A673 (cell line): ENCODE measurements around the gene SEMA6B. TPM values are rescaled to one million over a fixed set of nuclear protein-coding genes. Genes with fewer than 3 reads are reported as not detected.
"Not testable (repeated sequence)": the region's sequence is repeated elsewhere in the genome, so short reads cannot be mapped to it uniquely, and the experiment has no call there.

Experiments
- BruUV-seq: library from RNA; stranded (reverse); fragments of 400-500 nt; replicated peaks from 2 replicates; lab custom pipeline; 2021; lab: Mats Ljungman, UMichigan
- CTCF ChIA-PET: fragments of 300-600 bp; sonication (Branson Sonifier 250); formaldehyde crosslinking; loops from one replicate; lab custom pipeline; 2022; ENCODE audit warnings: antibody characterized with exemption; lab: Charles Lee
- POLR2A ChIA-PET: fragments of 300-600 bp; sonication (Branson Sonifier 250); formaldehyde crosslinking; loops from one replicate; lab custom pipeline; 2022; ENCODE audit warnings: antibody characterized with exemption; ENCODE audit not compliant: low non-redundant PET; lab: Charles Lee
- DNase-seq: peaks from one replicate; pipeline ENCODE4 v3.0.0-alpha.2; 2015; ENCODE audit warnings: low spot score
- H3K27ac ChIP-seq: fragments of 200-600 bp; sonication (generic); 2 replicates; pipeline ENCODE4 v1.5.1; 2016; ENCODE audit warnings: mixed run types, low read depth, mild to moderate bottlenecking, mixed read lengths, antibody characterized with exemption, low read length; ENCODE audit not compliant: poor library complexity, severe bottlenecking
- H3K27me3 ChIP-seq: fragments of 200-600 bp; sonication (generic); replicated peaks from 2 replicates; pipeline ENCODE4 v1.6.1; 2017; ENCODE audit warnings: mixed run types, low read depth, mild to moderate bottlenecking, mixed read lengths, antibody characterized with exemption, low read length; ENCODE audit not compliant: insufficient read depth, poor library complexity
- H3K36me3 ChIP-seq: fragments of 200-600 bp; sonication (generic); 2 replicates; pipeline ENCODE4 v1.6.1; 2016; ENCODE audit warnings: mixed run types, mild to moderate bottlenecking, mixed read lengths, antibody characterized with exemption, low read length; ENCODE audit not compliant: insufficient read depth, poor library complexity, severe bottlenecking
- H3K4me1 ChIP-seq: fragments of 200-600 bp; sonication (generic); 2 replicates; pipeline ENCODE4 v1.6.1; 2017; ENCODE audit warnings: mixed run types, mild to moderate bottlenecking, mixed read lengths, antibody characterized with exemption, low read length; ENCODE audit not compliant: insufficient read depth, poor library complexity, severe bottlenecking
- H3K4me3 ChIP-seq: fragments of 200-600 bp; sonication (generic); 2 replicates; pipeline ENCODE4 v1.5.1; 2016; ENCODE audit warnings: low read depth, mixed run types, mild to moderate bottlenecking, mixed read lengths, low read length; ENCODE audit not compliant: poor library complexity, severe bottlenecking
- H3K9me3 ChIP-seq: fragments of 200-600 bp; sonication (generic); 2 replicates; pipeline ENCODE4 v1.6.1; 2016; ENCODE audit warnings: mixed run types, low read depth, mild to moderate bottlenecking, mixed read lengths, antibody characterized with exemption, low read length; ENCODE audit not compliant: poor library complexity, severe bottlenecking
- EZH2 ChIP-seq: fragments of 200-600 bp; sonication (generic); IDR thresholded peaks from 2 replicates; pipeline ENCODE4 v1.6.1; 2017; ENCODE audit warnings: borderline replicate concordance, low read depth, mild to moderate bottlenecking, mixed read lengths, antibody characterized with exemption, low read length; ENCODE audit not compliant: poor library complexity, severe bottlenecking
- intact Hi-C: fragments of 100-400 bp; cut with micrococcal nuclease; formaldehyde crosslinking; loops from one replicate; pipeline ENCODE4 v1.10.0; 2022; ENCODE audit not compliant: unreplicated experiment
- total RNA-seq: library from RNA; stranded (reverse); gene quantifications from 2 replicates; pipeline ENCODE4 v1.2.3, GENCODE V29; 2021
- TF ChIP-seq, protein P1 (sequence below): fragments of 300-800, 200-600 bp; sonication (generic); conservative IDR thresholded peaks from 2 replicates; pipeline ENCODE4 v1.5.1; 2017; ENCODE audit warnings: low read depth, mild to moderate bottlenecking, antibody characterized with exemption, low read length, moderate library complexity, mixed read lengths

Gene SEMA6B
- total RNA-seq, 1 experiment from 2014 or later: 9.2 TPM

DNA sequence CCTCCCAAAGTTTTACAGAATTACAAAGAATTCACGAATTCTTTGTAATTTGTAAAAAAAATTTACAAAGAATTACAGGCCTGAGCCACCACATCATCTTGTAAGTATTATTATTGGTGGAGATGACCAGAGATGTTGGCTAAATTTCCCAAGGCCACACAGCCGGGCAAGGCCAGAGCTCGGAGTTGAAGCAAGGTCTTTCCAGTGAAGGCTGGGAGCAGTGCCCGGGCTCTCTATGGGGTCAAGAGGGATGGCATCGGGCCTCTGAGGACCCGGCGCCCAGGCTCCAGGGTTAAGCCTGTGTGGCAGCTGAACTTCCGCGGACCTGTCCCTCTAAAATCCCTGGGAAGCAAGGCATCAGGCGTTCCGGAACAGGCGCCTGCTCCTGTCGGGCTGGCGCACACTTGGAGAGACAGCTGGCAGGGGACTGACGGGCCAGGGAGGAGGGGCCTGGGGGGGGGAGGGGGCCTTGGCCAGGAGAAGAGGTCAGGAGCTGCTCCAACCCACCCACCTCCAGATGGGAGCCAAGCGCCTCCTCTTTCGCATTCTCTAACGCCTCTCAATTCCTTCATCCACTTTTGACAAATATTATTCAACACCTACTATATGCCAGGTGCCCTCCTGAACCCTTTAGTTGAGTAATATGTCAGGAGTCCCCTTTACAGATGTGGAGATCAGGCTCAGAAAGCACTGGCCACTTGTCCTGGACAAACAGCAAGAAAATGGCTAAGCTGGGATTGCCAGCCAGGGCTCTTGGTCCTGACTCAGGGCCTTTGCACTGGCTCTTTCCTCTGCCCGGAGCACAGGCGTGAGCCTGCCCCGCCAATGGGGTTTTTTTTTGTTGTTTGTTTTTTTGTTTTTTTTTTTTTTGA, 36.8 kb upstream of the SEMA6B start:
- intact Hi-C loops: no loop called here
- no peak overlapping the region for H3K27ac ChIP-seq
- ChIA-PET POLR2A (no interaction called here), CTCF (interaction anchor here (0.6 kb wide), 1 partner anchor 457 kb away, joined by 3 read pairs; no protein-coding TSS in a partner anchor)
- BruUV-seq: no TSS peak
- H3K27me3 ChIP-seq: no peaks in the 10 kb centered on the region
- no peak overlapping the region for H3K4me3 ChIP-seq
- DNase-seq: no peak
- no peaks in the 10 kb centered on the region for H3K36me3 ChIP-seq
- H3K4me1 ChIP-seq: peaks cover 11% of the 10 kb centered on the region
- TF ChIP-seq, protein P1, sequence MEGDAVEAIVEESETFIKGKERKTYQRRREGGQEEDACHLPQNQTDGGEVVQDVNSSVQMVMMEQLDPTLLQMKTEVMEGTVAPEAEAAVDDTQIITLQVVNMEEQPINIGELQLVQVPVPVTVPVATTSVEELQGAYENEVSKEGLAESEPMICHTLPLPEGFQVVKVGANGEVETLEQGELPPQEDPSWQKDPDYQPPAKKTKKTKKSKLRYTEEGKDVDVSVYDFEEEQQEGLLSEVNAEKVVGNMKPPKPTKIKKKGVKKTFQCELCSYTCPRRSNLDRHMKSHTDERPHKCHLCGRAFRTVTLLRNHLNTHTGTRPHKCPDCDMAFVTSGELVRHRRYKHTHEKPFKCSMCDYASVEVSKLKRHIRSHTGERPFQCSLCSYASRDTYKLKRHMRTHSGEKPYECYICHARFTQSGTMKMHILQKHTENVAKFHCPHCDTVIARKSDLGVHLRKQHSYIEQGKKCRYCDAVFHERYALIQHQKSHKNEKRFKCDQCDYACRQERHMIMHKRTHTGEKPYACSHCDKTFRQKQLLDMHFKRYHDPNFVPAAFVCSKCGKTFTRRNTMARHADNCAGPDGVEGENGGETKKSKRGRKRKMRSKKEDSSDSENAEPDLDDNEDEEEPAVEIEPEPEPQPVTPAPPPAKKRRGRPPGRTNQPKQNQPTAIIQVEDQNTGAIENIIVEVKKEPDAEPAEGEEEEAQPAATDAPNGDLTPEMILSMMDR: no peak
- no peak for TF ChIP-seq EZH2
- no peaks in the 10 kb centered on the region for H3K9me3 ChIP-seq

DNA sequence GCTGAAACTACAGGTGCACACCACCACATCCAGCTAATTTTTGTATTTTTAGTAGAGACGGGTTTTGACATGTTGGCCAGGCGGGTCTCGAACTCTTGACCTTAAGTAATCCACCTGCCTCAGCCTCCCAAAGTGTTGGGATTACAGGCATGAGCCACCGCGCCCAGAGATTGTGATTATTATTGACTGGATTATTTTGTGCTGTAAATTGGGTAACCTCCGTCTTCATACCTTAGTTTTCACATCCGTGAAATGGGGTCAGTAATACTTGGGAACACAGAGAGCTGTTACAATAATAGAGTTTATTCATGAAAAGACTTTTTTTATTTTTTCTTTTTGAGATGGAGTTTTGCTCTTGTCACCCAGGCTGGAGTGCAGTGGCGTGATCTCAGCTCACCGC, 35.7 kb upstream of the SEMA6B start:
- H3K27me3 ChIP-seq, DNase-seq, H3K36me3 ChIP-seq, H3K9me3 ChIP-seq, BruUV-seq, H3K4me3 ChIP-seq, H3K27ac ChIP-seq, intact Hi-C loops: not testable (repeated sequence)
- ChIA-PET POLR2A (interaction anchor here (0.6 kb wide), 1 partner anchor 187 kb away, joined by 8 read pairs; no protein-coding TSS in a partner anchor), CTCF (interaction anchor here (0.6 kb wide), 1 partner anchor 455 kb away, joined by 3 read pairs; no protein-coding TSS in a partner anchor)
- H3K4me1 ChIP-seq: peaks cover 11% of the 10 kb centered on the region

DNA sequence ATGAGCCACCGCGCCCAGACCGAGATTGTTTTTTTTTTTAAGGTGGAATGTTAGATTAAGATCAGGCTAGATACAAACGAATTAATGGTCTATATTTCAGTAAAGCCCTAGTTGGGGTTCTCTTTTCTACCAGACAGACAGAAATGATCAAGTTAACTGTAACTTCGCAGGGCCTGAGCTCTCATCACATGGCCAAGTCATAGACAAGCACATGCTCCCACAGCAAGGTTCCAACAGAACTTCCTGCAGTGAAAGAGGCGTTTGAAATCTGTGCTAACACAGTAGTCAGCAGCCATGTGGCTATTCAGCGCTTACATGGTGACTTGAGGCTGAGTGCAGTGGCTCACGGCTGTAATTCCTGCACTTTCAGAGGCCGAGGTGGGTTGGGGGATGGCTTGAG, 34.7 kb upstream of the SEMA6B start:
- ChIA-PET CTCF (no interaction called here), POLR2A (no interaction called here)
- TF ChIP-seq, protein P1: no peak
- TF ChIP-seq EZH2: no peak

More for the DNA sequence above, 34.7 kb upstream of the SEMA6B start:
- H3K4me3 ChIP-seq: no peak overlapping the region
- no peak overlapping the region for H3K27ac ChIP-seq
- no peaks in the 10 kb centered on the region for H3K27me3 ChIP-seq
- BruUV-seq: no TSS peak
- intact Hi-C loops: no loop called here
- no peaks in the 10 kb centered on the region for H3K9me3 ChIP-seq
- H3K36me3 ChIP-seq: no peaks in the 10 kb centered on the region
- DNase-seq: no peak
- H3K4me1 ChIP-seq: peaks cover 11% of the 10 kb centered on the region
